ENCODE measurements around the gene SRGAP2C.
"Not testable (repeated sequence)": the region's sequence is repeated elsewhere in the genome, so short reads cannot be mapped to it uniquely, and the experiment has no call there.

DNA sequence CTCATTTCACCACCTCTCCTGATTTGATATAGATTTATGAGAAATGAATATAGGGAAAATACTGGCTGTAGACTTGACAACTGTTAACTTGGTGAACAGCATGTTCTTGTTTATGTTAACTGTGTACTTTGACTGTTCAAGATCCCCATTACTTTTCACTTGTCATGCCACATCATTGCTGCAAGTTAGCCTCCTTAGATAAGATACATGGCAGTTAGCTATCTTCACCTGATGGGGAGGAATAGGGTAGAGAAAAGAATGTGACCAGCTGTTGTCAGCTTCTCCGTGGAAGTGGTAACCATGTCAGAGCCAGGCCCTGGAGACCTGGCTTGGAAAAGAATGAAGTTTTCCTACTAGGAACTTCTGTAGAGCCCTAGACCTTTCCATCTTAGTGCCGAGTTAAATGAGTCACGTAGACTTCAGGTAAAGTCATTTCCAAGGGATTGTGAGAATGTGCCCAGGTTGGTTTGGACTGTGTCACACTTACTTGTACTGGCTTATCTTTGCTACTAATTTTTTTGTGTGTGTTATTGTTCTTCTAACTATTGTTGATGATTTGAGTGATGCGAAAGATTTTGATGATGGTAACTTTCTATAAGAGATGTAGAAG lies 41.6 kb downstream of the SRGAP2C start:
- not testable (repeated sequence) for TF ChIP-seq CTCF (optimal IDR thresholded peaks at IDR 0.05 in 1 of 3, IDR thresholded peaks at IDR 0.05 in 1 of 3, conservative IDR thresholded peaks at IDR 0.05 in 1 of 3; ENCODE audit: extremely low read depth in 1 of 3, insufficient read depth in 2 of 3, low read length in 3 of 3); EZH2 (IDR thresholded peaks at IDR 0.05; ENCODE audit: low read length)
